Endodermal cell (in vitro differentiated cells): ENCODE measurements around the gene RBBP8. TPM values are rescaled to one million over a fixed set of nuclear protein-coding genes. Genes with fewer than 3 reads are reported as not detected.

Source experiments
- DNase-seq: peaks from one replicate; pipeline ENCODE4 v3.0.0-alpha.2; 2017
- H3K27ac ChIP-seq: 2 replicates; pipeline ENCODE4 v1.5.1; 2013; ENCODE audit warnings: mild to moderate bottlenecking, low read depth, low read length, moderate library complexity
- H3K27me3 ChIP-seq: 2 replicates; pipeline ENCODE4 v1.6.1; 2013; ENCODE audit warnings: mild to moderate bottlenecking, low read length, moderate library complexity; ENCODE audit not compliant: insufficient read depth, control insufficient read depth, poor library complexity, severe bottlenecking
- H3K36me3 ChIP-seq: 2 replicates; pipeline ENCODE4 v1.7.0; 2013; ENCODE audit warnings: mild to moderate bottlenecking, low read length, moderate library complexity; ENCODE audit not compliant: control insufficient read depth, insufficient read depth
- H3K4me1 ChIP-seq: one replicate; pipeline ENCODE4 v1.7.0; 2013; ENCODE audit warnings: low read length; ENCODE audit not compliant: control insufficient read depth, insufficient read depth
- H3K4me3 ChIP-seq: 2 replicates; pipeline ENCODE4 v1.5.1; 2013; ENCODE audit warnings: mild to moderate bottlenecking, low read length, moderate library complexity
- H3K9ac ChIP-seq: 2 replicates; pipeline ENCODE4 v1.6.1; 2013; ENCODE audit warnings: mild to moderate bottlenecking, low read length, moderate library complexity; ENCODE audit not compliant: poor library complexity, severe bottlenecking; ENCODE audit errors: extremely low read depth
- H3K9me3 ChIP-seq: 2 replicates; pipeline ENCODE4 v1.6.1; 2013; ENCODE audit warnings: mild to moderate bottlenecking, low read length, moderate library complexity; ENCODE audit not compliant: control insufficient read depth
- H3K27ac Mint-ChIP-seq: 2 replicates; pipeline ENCODE4 v1.8.0; 2020; ENCODE audit warnings: mixed read lengths
- H3K27me3 Mint-ChIP-seq: 2 replicates; pipeline ENCODE4 v1.8.0; 2021; ENCODE audit warnings: mild to moderate bottlenecking, mixed read lengths; ENCODE audit not compliant: insufficient read depth
- H3K36me3 Mint-ChIP-seq: 2 replicates; pipeline ENCODE4 v1.8.0; 2020; ENCODE audit warnings: low read depth, mixed read lengths
- H3K4me1 Mint-ChIP-seq: 2 replicates; pipeline ENCODE4 v1.8.0; 2020; ENCODE audit warnings: mixed read lengths
- H3K4me3 Mint-ChIP-seq: 2 replicates; pipeline ENCODE4 v1.8.0; 2020; ENCODE audit warnings: mild to moderate bottlenecking, moderate library complexity, mixed read lengths
- H3K9me3 Mint-ChIP-seq: 2 replicates; pipeline ENCODE4 v1.8.0; 2020; ENCODE audit warnings: mild to moderate bottlenecking, mixed read lengths
- WGBS, 2 experiments: methylation state at CpG; one replicate each; pipeline versions ENCODE4 v1.1.5 to v1.1.7; 2013; ENCODE audit warnings: missing lambda C conversion rate in 2 of 2, mixed read lengths in 1 of 2; ENCODE audit not compliant: insufficient coverage in 1 of 2, insufficient read length in 1 of 2; 5-methylcytosine and 5-hydroxymethylcytosine counted together
- total RNA-seq, 2 donors: library from RNA; stranded (reverse); fragmentation: NEBNext Ultra II Directional in 1 of 2; extraction: Animal tissue kit (Norgen Biotek cat#: 25700) in 1 of 2; gene quantifications; 2 replicates in 1 of 2; 3 replicates in 1 of 2; pipeline ENCODE4 v1.2.1, GENCODE V29; 2021
- TF ChIP-seq, protein P1 (sequence below): fragments of 200-600 bp; sonication (generic); conservative IDR thresholded peaks from 2 replicates; pipeline ENCODE4 v1.5.0; 2021; ENCODE audit warnings: antibody characterized with exemption, mild to moderate bottlenecking

Gene RBBP8
- total RNA-seq, 2 donors from 2014 or later, result 44.3 to 55.5 TPM

GRCh38 chr18:23049698-23050373 is 116.7 kb downstream of the RBBP8 start:
- Mint-ChIP-seq H3K4me3 (no peak overlapping the region), H3K36me3 (no peaks in the 10 kb centered on the region), H3K27ac (no peak overlapping the region), H3K4me1 (peaks cover 8% of the 10 kb centered on the region), H3K9me3 (no peaks in the 10 kb centered on the region), H3K27me3 (no peaks in the 10 kb centered on the region)
- DNase-seq, result no peak
- TF ChIP-seq, protein P1, sequence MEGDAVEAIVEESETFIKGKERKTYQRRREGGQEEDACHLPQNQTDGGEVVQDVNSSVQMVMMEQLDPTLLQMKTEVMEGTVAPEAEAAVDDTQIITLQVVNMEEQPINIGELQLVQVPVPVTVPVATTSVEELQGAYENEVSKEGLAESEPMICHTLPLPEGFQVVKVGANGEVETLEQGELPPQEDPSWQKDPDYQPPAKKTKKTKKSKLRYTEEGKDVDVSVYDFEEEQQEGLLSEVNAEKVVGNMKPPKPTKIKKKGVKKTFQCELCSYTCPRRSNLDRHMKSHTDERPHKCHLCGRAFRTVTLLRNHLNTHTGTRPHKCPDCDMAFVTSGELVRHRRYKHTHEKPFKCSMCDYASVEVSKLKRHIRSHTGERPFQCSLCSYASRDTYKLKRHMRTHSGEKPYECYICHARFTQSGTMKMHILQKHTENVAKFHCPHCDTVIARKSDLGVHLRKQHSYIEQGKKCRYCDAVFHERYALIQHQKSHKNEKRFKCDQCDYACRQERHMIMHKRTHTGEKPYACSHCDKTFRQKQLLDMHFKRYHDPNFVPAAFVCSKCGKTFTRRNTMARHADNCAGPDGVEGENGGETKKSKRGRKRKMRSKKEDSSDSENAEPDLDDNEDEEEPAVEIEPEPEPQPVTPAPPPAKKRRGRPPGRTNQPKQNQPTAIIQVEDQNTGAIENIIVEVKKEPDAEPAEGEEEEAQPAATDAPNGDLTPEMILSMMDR, result no peak
- Histone ChIP-seq H3K27ac (no peak overlapping the region), H3K4me3 (no peak overlapping the region), H3K27me3 (no peaks in the 10 kb centered on the region), H3K9me3 (no peaks in the 10 kb centered on the region), H3K36me3 (no peaks in the 10 kb centered on the region), H3K9ac (no peak overlapping the region), H3K4me1 (peaks cover 2% of the 10 kb centered on the region)
- WGBS, 2 experiments, result 90 to 100% methylated on average over 2 to 4 of the region's 5 CpGs

DNA sequence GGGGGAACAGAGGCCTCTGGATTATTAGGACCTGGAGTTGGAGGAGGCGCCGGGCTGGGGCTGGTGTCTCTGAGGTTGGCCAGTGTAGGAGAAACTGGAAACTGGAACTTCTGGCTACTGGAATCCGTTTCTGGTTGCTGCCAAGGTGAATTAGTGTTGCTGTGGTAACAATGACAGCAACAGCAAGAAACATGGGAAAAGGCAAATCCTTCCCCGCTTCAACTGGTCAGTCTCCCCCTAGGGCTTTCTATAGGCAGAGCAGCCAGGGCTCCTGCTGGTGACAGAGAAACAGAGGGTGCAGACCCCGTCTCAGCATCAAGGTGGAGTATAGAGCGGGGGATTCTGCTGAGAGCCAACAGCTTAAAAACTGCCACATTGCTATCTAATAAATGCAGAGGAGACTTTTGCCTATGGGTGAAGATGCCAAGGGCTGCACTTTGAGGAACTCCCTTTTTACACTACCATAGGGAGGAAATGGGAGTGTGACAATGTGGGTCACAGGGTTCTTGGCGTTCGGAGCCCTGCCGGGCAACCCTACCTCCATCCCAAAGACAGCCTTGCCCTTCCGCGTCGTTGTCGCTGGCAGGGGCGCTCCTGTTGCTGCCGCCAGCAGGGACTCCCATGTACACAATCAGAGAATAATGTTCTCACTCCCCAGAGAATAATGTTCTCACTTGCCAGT is 120.8 kb downstream of the RBBP8 start:
- WGBS, 2 experiments, result 61 to 63% methylated on average over 12 to 15 of the region's 15 CpGs
- no peak overlapping the region for H3K27ac ChIP-seq
- Mint-ChIP-seq H3K4me3 (no peak overlapping the region), H3K27me3 (no peaks in the 10 kb centered on the region), H3K36me3 (no peaks in the 10 kb centered on the region), H3K27ac (peak overlapping the region; percentile 80), H3K9me3 (no peaks in the 10 kb centered on the region), H3K4me1 (peaks cover 8% of the 10 kb centered on the region)
- H3K9ac ChIP-seq, result no peak overlapping the region
- H3K27me3 ChIP-seq, result no peaks in the 10 kb centered on the region
- H3K9me3 ChIP-seq, result no peaks in the 10 kb centered on the region
- H3K36me3 ChIP-seq, result no peaks in the 10 kb centered on the region
- H3K4me3 ChIP-seq, result no peak overlapping the region
- peaks cover 2% of the 10 kb centered on the region for H3K4me1 ChIP-seq
- DNase-seq, result peak; percentile 89
- TF ChIP-seq, protein P1, result peak; percentile 85

DNA sequence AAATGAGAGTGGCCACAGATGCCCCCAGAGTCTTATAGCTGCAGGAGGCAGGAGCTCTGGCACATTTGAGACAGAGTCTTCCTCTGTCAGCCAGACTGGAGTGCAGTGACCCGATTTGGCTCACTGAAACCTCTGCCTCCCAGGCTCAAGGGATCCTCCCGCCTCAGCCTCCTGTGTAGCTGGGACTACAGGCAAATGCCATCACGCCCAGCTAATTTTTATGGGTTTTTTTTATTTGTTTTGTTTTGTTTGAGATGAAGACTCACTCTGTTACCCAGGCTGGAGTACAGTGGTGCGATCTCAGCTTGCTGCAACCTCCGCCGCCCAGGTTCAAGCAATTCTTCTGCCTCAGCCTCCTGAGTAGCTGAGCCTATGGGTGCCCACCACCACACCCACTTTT is 121.4 kb downstream of the RBBP8 start:
- no peaks in the 10 kb centered on the region for H3K36me3 ChIP-seq
- peaks cover 2% of the 10 kb centered on the region for H3K4me1 ChIP-seq
- no peak overlapping the region for H3K27ac Mint-ChIP-seq
- H3K36me3 Mint-ChIP-seq, result no peaks in the 10 kb centered on the region
- H3K27me3 ChIP-seq, result no peaks in the 10 kb centered on the region
- no peaks in the 10 kb centered on the region for H3K27me3 Mint-ChIP-seq
- H3K4me3 Mint-ChIP-seq, result no peak overlapping the region
- TF ChIP-seq, protein P1, result no peak
- no peak overlapping the region for H3K9ac ChIP-seq
- H3K9me3 ChIP-seq, result no peaks in the 10 kb centered on the region
- no peak overlapping the region for H3K4me3 ChIP-seq
- H3K4me1 Mint-ChIP-seq, result peaks cover 8% of the 10 kb centered on the region
- no peak for DNase-seq
- no peak overlapping the region for H3K27ac ChIP-seq
- WGBS, 2 experiments, result 90 to 96% methylated on average over 5 to 6 of the region's 6 CpGs
- H3K9me3 Mint-ChIP-seq, result no peaks in the 10 kb centered on the region
